ENCODE measurements around the gene TSKS.

TSKS gene

GRCh38 chr19:49763230-49763629 is at the start of gene TSKS:
Gene TSKS, minus strand, starts transcription at chr19:49763306. Its CDS starts 59 bp downstream, at chr19:49763247.
- TF ChIP-seq CTCF (IDR thresholded peaks at IDR 0.05): no peak
- TF ChIP-seq ZFX (IDR thresholded peaks at IDR 0.05; ENCODE audit: borderline replicate concordance): no peak
- H3K27ac ChIP-seq: no peak within 1 kb of the TSS

GRCh38 chr19:49812452-49812996 is 49.4 kb upstream of the TSKS start:
- H3K27ac ChIP-seq: peak overlapping the region; percentile 74
- no peak for TF ChIP-seq ZFX (IDR thresholded peaks at IDR 0.05; ENCODE audit: borderline replicate concordance)
- no peak for TF ChIP-seq CTCF (IDR thresholded peaks at IDR 0.05)

- no peak overlapping the region for H3K27ac ChIP-seq
- TF ChIP-seq CTCF (IDR thresholded peaks at IDR 0.05) (no peak), ZFX (IDR thresholded peaks at IDR 0.05; ENCODE audit: borderline replicate concordance) (no peak)
Measured at GRCh38 chr19:49811328-49811727, 48.2 kb upstream of the TSKS start.

GRCh38 chr19:49809941-49810389 is 46.9 kb upstream of the TSKS start:
- TF ChIP-seq ZFX (IDR thresholded peaks at IDR 0.05; ENCODE audit: borderline replicate concordance): no peak
- no peak for TF ChIP-seq CTCF (IDR thresholded peaks at IDR 0.05)
- peak overlapping the region; percentile 85 for H3K27ac ChIP-seq

GRCh38 chr19:49809160-49809940 is 46.2 kb upstream of the TSKS start:
- TF ChIP-seq ZFX (IDR thresholded peaks at IDR 0.05; ENCODE audit: borderline replicate concordance) (no peak), CTCF (IDR thresholded peaks at IDR 0.05) (peak; percentile 38)
- H3K27ac ChIP-seq: peak overlapping the region; percentile 85

GRCh38 chr19:49808711-49809159 is 45.6 kb upstream of the TSKS start:
- TF ChIP-seq ZFX (IDR thresholded peaks at IDR 0.05; ENCODE audit: borderline replicate concordance) (no peak), CTCF (IDR thresholded peaks at IDR 0.05) (no peak)
- peak overlapping the region; percentile 85 for H3K27ac ChIP-seq
